Activated CD8-positive, alpha-beta T cell treated with anti-CD3 and anti-CD28 coated beads for 36 hours (primary cell): ENCODE measurements around the gene PSMD3. TPM values are rescaled to one million over a fixed set of nuclear protein-coding genes. Genes with fewer than 3 reads are reported as not detected.

ENCODE experiments used
- ATAC-seq: fragments of 200-7000 bp; cut with Tn5 transposase; one replicate; pipeline ENCODE4 v1.10.0; 2021; ENCODE audit warnings: mild to moderate bottlenecking, moderate library complexity
- CTCF ChIA-PET: fragments of 350-600 bp; sonication (Branson Sonifier 250); formaldehyde crosslinking; loops from one replicate; lab custom pipeline; 2021; ENCODE audit warnings: antibody characterized with exemption; lab: Charles Lee
- POLR2A ChIA-PET: fragments of 350-600 bp; sonication (Branson Sonifier 250); formaldehyde crosslinking; loops from one replicate; lab custom pipeline; 2021; ENCODE audit warnings: antibody characterized with exemption; lab: Charles Lee
- DNase-seq: peaks from one replicate; pipeline ENCODE4 v3.0.0-alpha.2; 2020
- H3K27ac Mint-ChIP-seq: one replicate; pipeline ENCODE4 v1.8.0; 2021; ENCODE audit warnings: mild to moderate bottlenecking, mixed read lengths
- H3K27me3 Mint-ChIP-seq: one replicate; pipeline ENCODE4 v1.8.0; 2021; ENCODE audit warnings: mixed read lengths
- H3K36me3 Mint-ChIP-seq: one replicate; pipeline ENCODE4 v1.8.0; 2021; ENCODE audit warnings: low read depth, mixed read lengths
- H3K4me1 Mint-ChIP-seq: one replicate; pipeline ENCODE4 v1.8.0; 2021; ENCODE audit warnings: low read depth, mixed read lengths
- H3K4me3 Mint-ChIP-seq: one replicate; pipeline ENCODE4 v1.8.0; 2021; ENCODE audit warnings: mild to moderate bottlenecking, moderate library complexity, mixed read lengths
- H3K9me3 Mint-ChIP-seq: one replicate; pipeline ENCODE4 v1.8.0; 2021; ENCODE audit warnings: mixed read lengths
- intact Hi-C: fragments of 100-400 bp; cut with micrococcal nuclease; formaldehyde crosslinking; loops from one replicate; pipeline ENCODE4 v1.10.0; 2022
- total RNA-seq, 2 experiments: library from RNA; stranded (reverse); gene quantifications; one replicate each; pipeline ENCODE4 v1.2.3, GENCODE V29; 2021
- TF ChIP-seq, protein P1 (sequence below): fragments of 200-600 bp; IDR thresholded peaks from one replicate; pipeline ENCODE4 v1.8.0; 2022; ENCODE audit warnings: antibody characterized with exemption, mild to moderate bottlenecking

Gene PSMD3
- total RNA-seq, 2 experiments from 2014 or later = 149 to 153 TPM

DNA sequence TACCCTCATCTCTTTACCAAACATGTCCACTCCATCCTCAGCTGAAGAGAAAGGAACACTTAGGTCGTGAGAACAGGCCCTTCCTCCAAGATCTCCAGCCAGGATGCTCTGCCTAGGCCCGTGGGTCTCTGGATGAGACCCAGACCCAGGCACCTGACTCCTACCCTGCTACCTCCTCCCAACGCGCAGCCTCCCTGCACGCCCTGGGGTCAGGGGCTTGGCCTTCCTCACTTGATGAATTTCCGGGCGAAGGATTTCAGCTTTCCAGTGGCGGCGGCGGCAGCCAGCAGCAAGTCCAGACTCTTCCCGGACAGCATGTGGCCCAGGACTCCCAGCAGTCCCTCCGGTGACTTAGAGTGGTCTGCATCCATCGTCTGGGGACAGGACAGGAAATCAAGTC, 48.0 kb downstream of the PSMD3 start:
- peaks cover 49% of the 10 kb centered on the region for H3K36me3 Mint-ChIP-seq
- no peaks in the 10 kb centered on the region for H3K27me3 Mint-ChIP-seq
- intact Hi-C loops = no loop called here
- H3K4me1 Mint-ChIP-seq = peaks cover 16% of the 10 kb centered on the region
- ATAC-seq (no peak), DNase-seq (no peak)
- no peak overlapping the region for H3K27ac Mint-ChIP-seq
- TF ChIP-seq, protein P1, sequence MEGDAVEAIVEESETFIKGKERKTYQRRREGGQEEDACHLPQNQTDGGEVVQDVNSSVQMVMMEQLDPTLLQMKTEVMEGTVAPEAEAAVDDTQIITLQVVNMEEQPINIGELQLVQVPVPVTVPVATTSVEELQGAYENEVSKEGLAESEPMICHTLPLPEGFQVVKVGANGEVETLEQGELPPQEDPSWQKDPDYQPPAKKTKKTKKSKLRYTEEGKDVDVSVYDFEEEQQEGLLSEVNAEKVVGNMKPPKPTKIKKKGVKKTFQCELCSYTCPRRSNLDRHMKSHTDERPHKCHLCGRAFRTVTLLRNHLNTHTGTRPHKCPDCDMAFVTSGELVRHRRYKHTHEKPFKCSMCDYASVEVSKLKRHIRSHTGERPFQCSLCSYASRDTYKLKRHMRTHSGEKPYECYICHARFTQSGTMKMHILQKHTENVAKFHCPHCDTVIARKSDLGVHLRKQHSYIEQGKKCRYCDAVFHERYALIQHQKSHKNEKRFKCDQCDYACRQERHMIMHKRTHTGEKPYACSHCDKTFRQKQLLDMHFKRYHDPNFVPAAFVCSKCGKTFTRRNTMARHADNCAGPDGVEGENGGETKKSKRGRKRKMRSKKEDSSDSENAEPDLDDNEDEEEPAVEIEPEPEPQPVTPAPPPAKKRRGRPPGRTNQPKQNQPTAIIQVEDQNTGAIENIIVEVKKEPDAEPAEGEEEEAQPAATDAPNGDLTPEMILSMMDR = no peak
- CTCF ChIA-PET = interaction anchor here (1.4 to 4.9 kb wide), 5 partner anchors 8 to 162 kb away, joined by 3 to 79 read pairs (median 13); partner anchors contain the start of gene CSF3
- no peak overlapping the region for H3K4me3 Mint-ChIP-seq
- H3K9me3 Mint-ChIP-seq = no peaks in the 10 kb centered on the region
- POLR2A ChIA-PET = interaction anchor here (1.0 to 1.6 kb wide), 3 partner anchors 9 to 25 kb away, joined by 3 to 5 read pairs (median 3); no protein-coding TSS in a partner anchor

DNA sequence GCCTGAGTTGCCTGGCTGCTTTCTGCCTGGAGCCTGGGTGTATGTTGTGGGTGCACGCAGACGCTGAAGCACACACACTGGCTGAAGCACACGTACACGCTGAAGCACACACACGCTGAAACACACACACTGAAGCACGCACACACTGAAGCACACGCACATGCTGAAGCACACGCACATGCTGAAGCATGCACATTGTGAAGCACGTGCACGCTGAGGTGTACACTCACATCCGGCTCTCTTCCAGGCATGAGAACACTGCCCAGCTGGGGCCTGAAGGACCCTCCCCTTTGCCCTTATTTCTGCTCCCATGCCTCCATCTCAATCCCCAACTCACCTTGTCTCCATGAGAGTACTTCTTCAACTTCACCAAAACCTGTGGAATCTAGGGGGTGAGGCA, 51.1 kb downstream of the PSMD3 start:
- H3K4me1 Mint-ChIP-seq = peaks cover 5% of the 10 kb centered on the region

GRCh38 chr17:40032322-40033320, 52.0 kb downstream of the PSMD3 start:
- DNase-seq (no peak), ATAC-seq (no peak)
- intact Hi-C loops = no loop called here
- Mint-ChIP-seq H3K27me3 (no peaks in the 10 kb centered on the region), H3K27ac (no peak overlapping the region), H3K4me3 (no peak overlapping the region), H3K4me1 (no peaks in the 10 kb centered on the region), H3K36me3 (peaks cover 25% of the 10 kb centered on the region), H3K9me3 (no peaks in the 10 kb centered on the region)
- ChIA-PET POLR2A (no interaction called here), CTCF (interaction anchor here (1.1 to 1.3 kb wide), 3 partner anchors 18 to 54 kb away, joined by 3 read pairs; partner anchors contain the start of gene CSF3)
- TF ChIP-seq, protein P1 = no peak

More for the DNA sequence above, 51.1 kb downstream of the PSMD3 start:
- no peak overlapping the region for H3K27ac Mint-ChIP-seq
- POLR2A ChIA-PET = no interaction called here
- H3K36me3 Mint-ChIP-seq = peaks cover 31% of the 10 kb centered on the region
- TF ChIP-seq, protein P1 = no peak
- intact Hi-C loops = no loop called here
- CTCF ChIA-PET = no interaction called here
- H3K4me3 Mint-ChIP-seq = no peak overlapping the region
- no peaks in the 10 kb centered on the region for H3K27me3 Mint-ChIP-seq
- ATAC-seq = no peak
- H3K9me3 Mint-ChIP-seq = no peaks in the 10 kb centered on the region
- no peak for DNase-seq

DNA sequence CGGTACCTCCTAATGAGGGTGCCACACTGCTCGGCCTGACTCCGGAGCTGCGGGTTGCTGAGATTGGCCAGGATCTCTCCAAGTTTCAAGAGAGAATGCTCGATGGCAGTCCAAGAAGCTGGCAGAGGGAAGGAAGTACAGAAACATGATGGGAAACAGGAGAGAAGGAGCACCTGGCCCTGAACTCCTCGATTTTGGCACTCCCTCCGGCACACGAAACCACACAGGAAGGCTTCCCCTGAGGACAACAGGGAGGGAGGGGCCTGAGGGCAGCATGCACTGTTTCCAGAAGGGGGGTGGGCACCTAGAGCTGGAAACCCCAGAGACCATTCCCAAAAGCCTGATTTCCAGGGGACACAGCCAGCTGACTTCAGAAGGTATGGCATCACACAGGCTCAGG, 52.7 kb downstream of the PSMD3 start:
- intact Hi-C loops = no loop called here
- no peak overlapping the region for H3K4me3 Mint-ChIP-seq
- H3K27ac Mint-ChIP-seq = no peak overlapping the region
- H3K9me3 Mint-ChIP-seq = no peaks in the 10 kb centered on the region
- peaks cover 25% of the 10 kb centered on the region for H3K36me3 Mint-ChIP-seq
- ATAC-seq (no peak), DNase-seq (no peak)
- H3K4me1 Mint-ChIP-seq = no peaks in the 10 kb centered on the region
- TF ChIP-seq, protein P1 = no peak
- ChIA-PET CTCF (interaction anchor here (1.1 to 6.8 kb wide), 5 partner anchors 7 to 53 kb away, joined by 3 to 57 read pairs (median 3); partner anchors contain the start of gene CSF3), POLR2A (no interaction called here)
- no peaks in the 10 kb centered on the region for H3K27me3 Mint-ChIP-seq
